Uterus (tissue), 2 donors: Measurements from ENCODE around the gene CYSRT1.

Experiments
- POLR2A ChIP-seq, 2 donors: fragments of 450-650 bp; IDR thresholded peaks; one replicate each; pipeline ENCODE4 v1.6.1; 2016; ENCODE audit warnings: antibody characterized with exemption in 2 of 2, mild to moderate bottlenecking in 1 of 2, moderate library complexity in 1 of 2
- TF ChIP-seq, protein P1 (sequence below), 4 experiments: fragments of 200-600 bp in 2 of 4; fragments of 450-650 bp in 2 of 4; sonication (generic) in 2 of 4; IDR thresholded peaks; one replicate each; pipeline ENCODE4 v1.5.1; 2016 to 2019; ENCODE audit warnings: antibody characterized with exemption in 4 of 4, mild to moderate bottlenecking in 2 of 4, moderate library complexity in 1 of 4

DNA sequence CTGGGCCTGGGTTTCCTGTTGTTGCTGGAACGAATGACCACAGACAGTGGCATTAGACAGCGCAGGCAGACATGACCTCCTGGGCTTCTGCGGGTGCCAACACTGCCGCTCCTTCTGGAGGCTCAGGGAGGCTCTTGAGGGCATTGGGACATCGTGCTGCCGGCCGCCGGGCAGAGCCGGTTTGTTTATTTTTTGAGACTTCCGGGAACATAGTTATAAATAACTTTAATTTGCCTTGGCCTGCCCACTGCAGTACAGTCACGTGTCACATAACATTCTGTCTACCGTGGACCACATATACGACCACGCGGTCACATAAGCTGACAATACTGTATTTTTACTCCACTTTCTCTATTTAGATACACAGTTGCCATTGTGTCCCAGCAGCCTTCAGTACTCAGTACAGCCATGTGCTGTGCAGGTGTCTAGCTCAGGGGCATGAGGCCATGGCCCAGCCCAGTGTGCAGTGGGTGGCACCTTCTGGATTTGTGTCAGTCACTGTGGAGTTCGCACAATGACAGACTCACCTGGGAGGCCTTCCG is 44.3 kb downstream of the CYSRT1 start:
- TF ChIP-seq, protein P1, sequence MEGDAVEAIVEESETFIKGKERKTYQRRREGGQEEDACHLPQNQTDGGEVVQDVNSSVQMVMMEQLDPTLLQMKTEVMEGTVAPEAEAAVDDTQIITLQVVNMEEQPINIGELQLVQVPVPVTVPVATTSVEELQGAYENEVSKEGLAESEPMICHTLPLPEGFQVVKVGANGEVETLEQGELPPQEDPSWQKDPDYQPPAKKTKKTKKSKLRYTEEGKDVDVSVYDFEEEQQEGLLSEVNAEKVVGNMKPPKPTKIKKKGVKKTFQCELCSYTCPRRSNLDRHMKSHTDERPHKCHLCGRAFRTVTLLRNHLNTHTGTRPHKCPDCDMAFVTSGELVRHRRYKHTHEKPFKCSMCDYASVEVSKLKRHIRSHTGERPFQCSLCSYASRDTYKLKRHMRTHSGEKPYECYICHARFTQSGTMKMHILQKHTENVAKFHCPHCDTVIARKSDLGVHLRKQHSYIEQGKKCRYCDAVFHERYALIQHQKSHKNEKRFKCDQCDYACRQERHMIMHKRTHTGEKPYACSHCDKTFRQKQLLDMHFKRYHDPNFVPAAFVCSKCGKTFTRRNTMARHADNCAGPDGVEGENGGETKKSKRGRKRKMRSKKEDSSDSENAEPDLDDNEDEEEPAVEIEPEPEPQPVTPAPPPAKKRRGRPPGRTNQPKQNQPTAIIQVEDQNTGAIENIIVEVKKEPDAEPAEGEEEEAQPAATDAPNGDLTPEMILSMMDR (IDR thresholded peaks at IDR 0.05) = no peak
- no peak for TF ChIP-seq POLR2A (IDR thresholded peaks at IDR 0.05)
